Measurements from ENCODE around the gene KRT28.

Gene KRT28

GRCh38 chr17:40799859-40800258 is at the start of gene KRT28:
Gene KRT28, minus strand, starts transcription at chr17:40799959. Its CDS starts 66 bp downstream, at chr17:40799893.
- DNase-seq, result no peak

GRCh38 chr17:40848583-40849235 is 49.0 kb upstream of the KRT28 start:
- no peak for DNase-seq

GRCh38 chr17:40846515-40847144 is 46.9 kb upstream of the KRT28 start:
- DNase-seq, result no peak

GRCh38 chr17:40844671-40845107 is 44.9 kb upstream of the KRT28 start:
- DNase-seq, result no peak

GRCh38 chr17:40843242-40843641 is 43.5 kb upstream of the KRT28 start:
- DNase-seq, result no peak

- DNase-seq, result no peak
Observed at GRCh38 chr17:40841246-40841645, 41.5 kb upstream of the KRT28 start.

- no peak for DNase-seq
Observed at GRCh38 chr17:40839194-40839593, 39.4 kb upstream of the KRT28 start.

- no peak for DNase-seq
Observed at GRCh38 chr17:40836020-40836419, 36.3 kb upstream of the KRT28 start.

GRCh38 chr17:40833882-40834281 is 34.1 kb upstream of the KRT28 start:
- DNase-seq, result no peak

GRCh38 chr17:40832840-40833239 is 33.1 kb upstream of the KRT28 start:
- DNase-seq, result no peak

GRCh38 chr17:40830085-40830776 is 30.5 kb upstream of the KRT28 start:
- no peak for DNase-seq

GRCh38 chr17:40828454-40829044 is 28.8 kb upstream of the KRT28 start:
- no peak for DNase-seq

GRCh38 chr17:40827746-40828453 is 28.1 kb upstream of the KRT28 start:
- DNase-seq, result no peak

- DNase-seq, result no peak
Observed at GRCh38 chr17:40825599-40825998, 25.8 kb upstream of the KRT28 start.

- DNase-seq, result no peak
Observed at GRCh38 chr17:40824015-40824832, 24.5 kb upstream of the KRT28 start.

- no peak for DNase-seq
Observed at GRCh38 chr17:40822132-40822812, 22.5 kb upstream of the KRT28 start, which contains the start of gene KRT10. Gene KRT10, minus strand, starts transcription at chr17:40822614. Its CDS starts 29 bp downstream, at chr17:40822585.

GRCh38 chr17:40821536-40821935 is 21.8 kb upstream of the KRT28 start:
- DNase-seq, result no peak

GRCh38 chr17:40820228-40820838 is 20.6 kb upstream of the KRT28 start:
- no peak for DNase-seq

GRCh38 chr17:40819528-40820125 is 19.9 kb upstream of the KRT28 start:
- no peak for DNase-seq

GRCh38 chr17:40818733-40819527 is 19.2 kb upstream of the KRT28 start:
- DNase-seq, result peak; percentile 41

Data from NCI-H446 treated with DMSO at 0.1 percent for 48 hours (cell line).